Left ventricle myocardium inferior (tissue), 1 donor: ENCODE results near the gene PALD1. TPM values are rescaled to one million over a fixed set of nuclear protein-coding genes. Genes with fewer than 3 reads are reported as not detected.
A peak's percentile ranks its signal among the peaks of the same experiment; 100 is the strongest.

Experiments used
- DNase-seq: peaks from one replicate; pipeline ENCODE4 v3.0.0-alpha.2; 2020
- H3K27ac ChIP-seq: fragments of 200-600 bp; replicated peaks from 2 replicates; pipeline ENCODE4 v1.8.0; 2021
- H3K27me3 ChIP-seq: fragments of 200-600 bp; 2 replicates; pipeline ENCODE4 v1.8.0; 2021; ENCODE audit warnings: low read depth
- H3K36me3 ChIP-seq: fragments of 200-600 bp; 2 replicates; pipeline ENCODE4 v1.8.0; 2021
- H3K4me1 ChIP-seq: fragments of 200-600 bp; 2 replicates; pipeline ENCODE4 v1.8.0; 2021
- H3K4me3 ChIP-seq: fragments of 200-600 bp; 2 replicates; pipeline ENCODE4 v1.8.0; 2021; ENCODE audit warnings: mild to moderate bottlenecking, moderate library complexity
- H3K9me3 ChIP-seq: fragments of 200-600 bp; replicated peaks from 2 replicates; pipeline ENCODE4 v1.8.0; 2021
- intact Hi-C: fragments of 100-400 bp; cut with micrococcal nuclease; formaldehyde crosslinking; loops from one replicate; pipeline ENCODE4 v1.11.0; 2022
- total RNA-seq: library from RNA; stranded (reverse); fragmentation: NEBNext Ultra II Directional; extraction: Animal tissue kit (Norgen Biotek cat#: 25700); gene quantifications from one replicate; pipeline ENCODE4 v1.2.1, GENCODE V29; 2021
- TF ChIP-seq, protein P1 (sequence below): fragments of 200-600 bp; IDR thresholded peaks from 2 replicates; pipeline ENCODE4 v1.8.0; 2021; ENCODE audit warnings: antibody characterized with exemption, mild to moderate bottlenecking, borderline replicate concordance
- donor health status: DM: no; HTN: yes; CAD: no; lungs with severe emphysema.

The PALD1 gene
- total RNA-seq, 1 donor from 2014 or later, result 5.1 TPM

DNA sequence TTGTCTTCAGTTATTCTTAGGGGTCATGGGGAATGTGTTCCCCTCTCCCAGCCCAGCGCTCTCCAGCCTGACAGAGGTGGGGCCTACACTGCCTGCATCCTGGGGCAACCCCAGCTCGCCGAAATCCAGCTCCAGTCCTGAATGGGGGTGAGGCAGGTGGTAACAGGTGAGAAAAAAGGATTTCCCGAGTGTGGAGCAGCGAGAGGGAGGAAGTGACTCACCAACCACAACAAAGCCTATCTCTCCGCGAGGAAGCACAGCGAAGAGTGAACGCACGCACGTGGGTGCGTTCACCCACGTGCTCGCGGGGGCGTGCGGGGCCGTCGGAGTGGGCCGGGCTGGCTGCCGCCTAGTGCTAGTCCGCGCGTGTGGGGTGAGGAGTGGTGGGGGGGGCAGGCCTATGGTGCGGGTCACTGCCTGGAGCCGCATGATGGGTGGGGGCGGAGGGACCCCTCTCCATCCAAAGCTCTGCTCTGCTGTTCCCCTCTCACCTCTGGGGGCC is 855 bp upstream of the PALD1 start:
- no peak for DNase-seq
- peak overlapping the region; percentile 77 for H3K4me3 ChIP-seq
- intact Hi-C loops, result loop anchor here (5.0 kb wide), 1 partner anchor 40 kb away; no protein-coding TSS in a partner anchor
- TF ChIP-seq, protein P1, sequence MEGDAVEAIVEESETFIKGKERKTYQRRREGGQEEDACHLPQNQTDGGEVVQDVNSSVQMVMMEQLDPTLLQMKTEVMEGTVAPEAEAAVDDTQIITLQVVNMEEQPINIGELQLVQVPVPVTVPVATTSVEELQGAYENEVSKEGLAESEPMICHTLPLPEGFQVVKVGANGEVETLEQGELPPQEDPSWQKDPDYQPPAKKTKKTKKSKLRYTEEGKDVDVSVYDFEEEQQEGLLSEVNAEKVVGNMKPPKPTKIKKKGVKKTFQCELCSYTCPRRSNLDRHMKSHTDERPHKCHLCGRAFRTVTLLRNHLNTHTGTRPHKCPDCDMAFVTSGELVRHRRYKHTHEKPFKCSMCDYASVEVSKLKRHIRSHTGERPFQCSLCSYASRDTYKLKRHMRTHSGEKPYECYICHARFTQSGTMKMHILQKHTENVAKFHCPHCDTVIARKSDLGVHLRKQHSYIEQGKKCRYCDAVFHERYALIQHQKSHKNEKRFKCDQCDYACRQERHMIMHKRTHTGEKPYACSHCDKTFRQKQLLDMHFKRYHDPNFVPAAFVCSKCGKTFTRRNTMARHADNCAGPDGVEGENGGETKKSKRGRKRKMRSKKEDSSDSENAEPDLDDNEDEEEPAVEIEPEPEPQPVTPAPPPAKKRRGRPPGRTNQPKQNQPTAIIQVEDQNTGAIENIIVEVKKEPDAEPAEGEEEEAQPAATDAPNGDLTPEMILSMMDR, result no peak
- peaks cover 69% of the 10 kb centered on the region for H3K4me1 ChIP-seq
- H3K36me3 ChIP-seq, result no peaks in the 10 kb centered on the region
- H3K9me3 ChIP-seq, result no peaks in the 10 kb centered on the region
- H3K27me3 ChIP-seq, result no peaks in the 10 kb centered on the region
- H3K27ac ChIP-seq, result peak overlapping the region; percentile 88

DNA sequence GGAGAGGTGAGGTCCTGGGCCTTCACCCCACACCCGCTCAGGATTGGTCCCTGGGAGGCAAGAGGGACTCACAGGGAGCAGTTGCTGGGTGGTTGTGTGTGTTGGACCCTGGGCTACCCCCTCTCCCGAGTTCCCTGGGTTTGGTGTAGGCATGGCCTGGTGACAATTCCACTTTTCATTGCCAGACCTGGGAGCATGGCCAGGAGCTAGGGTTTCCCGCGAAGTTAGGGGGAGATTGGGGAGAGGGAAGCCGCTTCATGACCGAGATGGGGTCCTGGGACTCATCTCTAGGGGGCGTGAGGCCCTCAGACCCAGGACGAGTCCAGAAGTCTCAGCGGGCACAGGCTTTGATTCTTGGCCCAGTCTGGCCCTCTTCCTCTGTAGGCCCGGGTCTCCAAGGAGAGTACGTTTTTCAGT is 606 bp downstream of the PALD1 start:
- TF ChIP-seq, protein P1, result no peak

GRCh38 chr10:70479626-70480238 is 1.2 kb downstream of the PALD1 start:
- H3K27me3 ChIP-seq, result no peaks in the 10 kb centered on the region
- H3K36me3 ChIP-seq, result no peaks in the 10 kb centered on the region
- H3K9me3 ChIP-seq, result no peaks in the 10 kb centered on the region
- intact Hi-C loops, result loop anchor here (5.0 kb wide), 1 partner anchor 38 kb away; no protein-coding TSS in a partner anchor
- peak overlapping the region; percentile 88 for H3K27ac ChIP-seq
- no peak for DNase-seq
- TF ChIP-seq, protein P1, result no peak
- H3K4me3 ChIP-seq, result peak overlapping the region; percentile 77
- peaks cover 84% of the 10 kb centered on the region for H3K4me1 ChIP-seq

More for the DNA sequence above, 606 bp downstream of the PALD1 start:
- Histone ChIP-seq H3K27me3 (no peaks in the 10 kb centered on the region), H3K9me3 (no peaks in the 10 kb centered on the region), H3K4me3 (peak overlapping the region; percentile 77), H3K27ac (peak overlapping the region; percentile 88), H3K4me1 (peaks cover 83% of the 10 kb centered on the region), H3K36me3 (no peaks in the 10 kb centered on the region)
- intact Hi-C loops, result loop anchor here (5.0 kb wide), 1 partner anchor 38 kb away; no protein-coding TSS in a partner anchor
- no peak for DNase-seq

- Histone ChIP-seq H3K27ac (peak overlapping the region; percentile 88), H3K4me3 (peak overlapping the region; percentile 77), H3K36me3 (no peaks in the 10 kb centered on the region), H3K27me3 (no peaks in the 10 kb centered on the region), H3K4me1 (peaks cover 82% of the 10 kb centered on the region), H3K9me3 (no peaks in the 10 kb centered on the region)
- no peak for DNase-seq
- TF ChIP-seq, protein P1, result no peak
- intact Hi-C loops, result no loop called here
Observed at GRCh38 chr10:70480239-70480861, 1.8 kb downstream of the PALD1 start.

DNA sequence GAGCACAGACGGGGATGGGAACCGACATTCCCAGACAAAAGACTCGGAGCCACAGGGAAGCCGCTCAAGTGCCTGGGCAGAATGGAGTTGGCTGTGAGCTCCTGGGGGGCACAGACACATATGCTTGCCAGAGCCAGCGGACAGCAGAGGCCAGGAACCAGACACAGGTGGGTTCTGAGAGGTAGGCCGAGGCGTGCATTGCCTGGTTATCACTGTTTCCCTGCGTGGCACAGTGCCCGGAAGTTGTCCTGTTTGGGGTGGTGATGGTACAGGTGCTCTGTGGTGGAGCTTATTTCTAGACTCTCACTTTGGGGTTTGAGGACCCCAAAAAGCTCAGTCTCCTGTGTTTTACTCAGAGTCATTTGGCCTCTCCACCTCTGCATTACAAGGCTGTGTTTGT is 2.5 kb downstream of the PALD1 start:
- no peaks in the 10 kb centered on the region for H3K36me3 ChIP-seq
- intact Hi-C loops, result no loop called here
- DNase-seq, result no peak
- peak overlapping the region; percentile 88 for H3K27ac ChIP-seq
- peak overlapping the region; percentile 77 for H3K4me3 ChIP-seq
- peaks cover 86% of the 10 kb centered on the region for H3K4me1 ChIP-seq
- H3K9me3 ChIP-seq, result no peaks in the 10 kb centered on the region
- TF ChIP-seq, protein P1, result no peak
- H3K27me3 ChIP-seq, result no peaks in the 10 kb centered on the region
